GM19452 (cell line): ENCODE data around the gene STEAP1B.
"Not testable (repeated sequence)": the region's sequence is repeated elsewhere in the genome, so short reads cannot be mapped to it uniquely, and the experiment has no call there.

Source experiments
- ATAC-seq: cut with Tn5 transposase; IDR thresholded peaks from one replicate; pipeline ENCODE4 v1.9.1; 2021; ENCODE audit not compliant: unreplicated experiment

The STEAP1B gene

DNA sequence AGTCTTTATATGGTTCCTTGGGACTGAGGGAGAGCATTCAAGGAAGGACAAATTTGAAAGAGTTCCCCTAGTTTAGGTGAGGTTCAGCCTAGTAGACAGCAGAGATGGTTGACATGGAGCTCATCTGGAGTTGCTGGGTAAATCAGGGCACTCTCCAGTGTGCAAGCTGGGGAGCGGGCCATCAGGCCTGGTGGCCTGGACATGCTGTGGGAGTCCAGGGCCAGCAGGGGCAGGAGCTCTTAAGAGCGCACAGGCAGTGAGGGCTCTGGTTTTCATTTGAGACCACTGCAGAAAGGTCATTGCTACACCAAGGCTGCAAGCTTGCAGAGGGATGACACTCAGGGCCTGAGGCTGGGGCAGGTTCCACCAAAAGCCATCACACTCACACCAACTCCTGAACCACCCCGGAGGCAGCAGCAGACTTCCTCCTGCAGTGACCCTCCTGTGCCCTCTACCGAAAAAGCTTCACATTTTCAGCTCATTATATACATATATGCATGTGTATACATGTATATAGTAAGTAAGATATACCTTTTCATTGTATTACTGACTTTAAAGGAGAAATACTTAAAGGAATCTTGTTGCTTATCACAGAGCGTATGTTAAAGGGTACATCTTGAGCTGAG, 39.5 kb downstream of the STEAP1B start:
- ATAC-seq, result no peak

DNA sequence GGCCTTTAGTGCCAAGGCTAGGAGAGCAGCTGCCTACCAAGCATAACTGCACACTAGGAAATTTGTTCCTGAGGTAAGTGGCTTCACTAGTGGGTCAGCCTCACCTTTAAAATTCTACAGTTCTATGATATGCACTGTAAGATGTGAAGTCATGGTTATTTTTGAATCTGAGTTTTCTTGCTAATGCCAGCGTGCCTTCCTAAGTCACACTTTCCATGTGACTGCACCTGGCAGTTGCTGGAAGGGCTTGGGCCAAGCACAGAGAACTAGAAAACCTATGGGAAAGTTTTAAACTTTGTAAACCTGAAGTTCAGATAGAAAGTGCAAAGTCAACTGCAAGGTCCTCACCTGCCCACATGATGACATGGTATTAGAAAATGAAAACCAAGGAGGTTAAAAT, 42.5 kb downstream of the STEAP1B start:
- no peak for ATAC-seq

DNA sequence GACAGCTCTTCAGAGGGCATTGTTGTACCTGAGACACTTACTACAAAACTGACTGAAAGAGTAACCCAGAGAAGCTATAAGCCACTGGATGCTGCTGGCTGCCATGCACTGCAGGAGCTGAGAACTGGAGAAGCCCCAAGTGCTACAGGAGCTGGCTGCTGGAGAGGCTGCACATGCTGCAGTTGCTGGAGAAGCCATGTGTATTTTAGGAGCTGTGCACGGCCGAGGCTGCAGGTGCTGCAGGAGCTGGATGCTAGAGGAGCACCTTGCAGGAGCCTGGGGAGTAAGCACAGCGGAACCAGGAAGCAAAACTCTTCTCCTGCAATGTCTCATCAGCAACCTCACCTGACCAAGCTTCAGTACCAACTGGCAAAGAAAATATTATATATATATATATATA, 45.5 kb downstream of the STEAP1B start:
- no peak for ATAC-seq

DNA sequence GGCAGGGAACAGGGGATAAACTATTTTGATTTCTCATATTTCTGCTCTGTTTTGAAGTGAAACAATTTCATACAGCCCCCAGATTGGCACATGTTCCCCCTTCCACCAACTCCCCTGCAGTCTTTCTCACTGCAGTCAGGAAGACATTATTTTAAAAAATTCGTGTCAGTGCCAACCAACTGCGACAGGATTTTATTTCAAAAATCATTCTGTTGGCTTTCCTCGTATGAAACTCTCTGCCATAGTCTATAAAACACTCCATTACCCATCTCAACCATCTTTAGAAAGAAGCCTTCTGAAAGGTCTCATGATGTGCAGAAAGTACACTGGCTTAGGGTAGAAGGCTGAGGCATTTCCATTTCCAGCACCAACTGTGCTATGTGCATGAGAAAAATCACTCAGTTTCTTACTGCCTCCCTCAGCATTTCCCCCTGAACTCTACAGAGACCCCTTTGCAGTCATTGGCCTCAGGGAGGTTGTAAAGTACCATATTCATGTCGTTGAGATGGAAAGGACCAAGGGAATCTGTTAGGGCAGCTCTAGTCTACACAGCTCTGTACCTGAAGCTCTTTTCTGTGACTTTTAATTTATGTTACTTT, 46.9 kb downstream of the STEAP1B start:
- ATAC-seq, result no peak

DNA sequence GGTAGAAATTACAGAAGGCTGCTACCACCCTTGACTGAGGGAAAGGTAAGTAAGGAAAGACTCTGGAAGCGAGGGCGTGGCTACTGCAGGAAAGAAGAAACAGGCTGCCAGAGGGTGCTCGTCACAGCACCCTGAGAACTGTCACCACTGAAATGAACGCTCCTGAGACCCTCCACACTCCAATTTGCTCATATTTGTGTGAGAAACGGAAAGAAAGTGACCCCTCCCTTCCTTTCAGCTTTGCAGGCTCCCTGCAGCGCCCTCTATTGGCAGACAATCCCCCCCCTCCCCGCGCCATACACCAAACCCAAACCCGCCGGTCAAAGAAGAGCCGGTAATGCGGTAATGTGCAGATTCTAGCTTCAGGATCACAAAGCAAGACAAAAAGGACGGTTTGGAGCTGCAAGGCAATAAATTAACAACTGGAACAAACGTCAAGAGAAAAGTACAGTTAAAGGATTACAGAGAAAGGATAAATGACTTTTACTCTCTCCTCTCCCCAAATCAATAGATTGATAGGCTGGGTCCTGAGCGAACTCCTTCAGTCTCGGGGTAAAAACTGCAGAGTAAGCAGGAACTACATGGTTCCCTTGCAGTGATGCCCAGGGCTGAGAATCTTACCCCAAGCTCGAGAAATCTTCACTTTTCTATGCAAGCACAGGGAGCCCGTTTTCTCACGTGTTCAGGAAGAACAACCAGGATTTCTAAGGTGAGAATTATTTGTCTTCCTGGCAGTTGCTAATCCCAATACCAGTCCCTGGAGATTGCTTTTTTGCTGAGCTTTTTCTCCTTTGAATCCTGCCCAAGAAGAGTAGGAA, 47.6 kb downstream of the STEAP1B start:
- no peak for ATAC-seq

DNA sequence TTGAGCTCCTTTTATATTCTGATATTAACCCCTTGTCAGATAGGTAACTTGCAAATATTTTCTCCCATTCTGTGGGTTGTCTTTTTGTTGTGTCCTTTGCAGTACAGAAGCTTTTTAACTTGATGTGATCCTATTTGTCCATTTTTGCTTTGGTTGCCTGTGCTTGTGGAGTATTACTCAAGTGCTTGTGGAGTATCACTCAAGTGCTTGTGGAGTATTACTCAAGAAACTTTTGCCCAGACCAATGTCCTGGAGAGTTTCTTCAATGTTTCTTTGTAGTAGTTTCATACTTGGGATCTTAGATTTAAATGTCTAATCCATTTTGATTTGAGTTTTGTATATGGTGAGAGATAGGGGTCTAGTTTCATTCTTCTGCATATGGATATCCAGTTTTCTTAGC, 50.0 kb downstream of the STEAP1B start:
- ATAC-seq, result not testable (repeated sequence)

DNA sequence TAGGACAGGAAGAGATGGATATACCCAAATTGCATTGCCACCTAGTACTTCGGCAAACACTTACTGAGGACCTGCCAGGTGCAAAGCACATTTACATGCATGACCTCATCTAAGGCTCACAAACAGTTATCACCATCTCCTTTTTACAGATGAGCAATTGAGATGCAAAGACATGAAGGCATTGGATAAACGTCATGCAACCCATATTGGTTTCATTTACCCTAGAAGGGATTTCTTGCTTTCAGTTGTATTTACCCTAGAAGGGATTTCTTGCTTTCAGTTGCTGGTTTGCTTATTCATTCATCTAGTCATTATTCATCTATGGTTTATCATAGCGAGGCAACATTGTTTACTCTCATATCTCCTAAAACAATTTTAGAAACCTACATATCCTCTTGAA, 52.2 kb downstream of the STEAP1B start:
- ATAC-seq, result peak; percentile 79

DNA sequence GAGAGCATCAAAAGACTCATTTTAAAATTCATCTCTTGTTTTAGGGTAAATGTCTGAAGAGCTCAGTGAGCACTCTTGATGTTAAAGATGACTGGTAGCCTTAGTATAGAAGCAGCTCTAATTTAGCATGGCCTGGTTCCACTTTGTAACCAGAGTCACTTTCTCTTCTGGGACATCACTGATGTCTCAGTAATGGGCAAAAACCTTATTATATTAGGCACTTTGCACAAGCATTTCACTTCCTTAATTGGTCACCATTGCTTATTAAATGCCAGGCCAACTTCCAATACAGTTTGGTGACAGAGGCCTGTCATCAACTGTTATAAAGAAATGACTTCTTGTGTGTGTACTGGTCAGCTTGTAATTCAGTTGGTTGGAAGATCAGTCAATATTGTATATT, 53.0 kb downstream of the STEAP1B start:
- ATAC-seq, result no peak

DNA sequence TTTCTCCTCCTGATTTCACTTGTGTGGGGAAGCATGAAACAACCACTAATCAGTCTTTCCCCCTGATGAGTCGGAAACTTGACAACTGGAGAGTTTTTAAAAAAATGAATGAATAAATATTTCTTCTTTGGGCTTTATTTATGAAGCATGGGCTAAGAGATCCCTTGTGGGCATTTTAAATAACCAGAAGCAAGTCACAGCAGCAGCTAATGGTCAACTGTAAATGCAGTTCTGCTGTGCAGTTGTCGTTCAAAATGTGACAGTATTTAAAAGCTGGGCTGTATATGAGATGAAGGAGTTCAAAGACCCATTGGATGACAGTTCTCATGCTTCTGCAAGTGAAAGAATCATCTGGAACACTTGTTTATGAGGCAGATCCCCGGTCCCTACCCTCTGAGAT, 54.1 kb downstream of the STEAP1B start:
- no peak for ATAC-seq

DNA sequence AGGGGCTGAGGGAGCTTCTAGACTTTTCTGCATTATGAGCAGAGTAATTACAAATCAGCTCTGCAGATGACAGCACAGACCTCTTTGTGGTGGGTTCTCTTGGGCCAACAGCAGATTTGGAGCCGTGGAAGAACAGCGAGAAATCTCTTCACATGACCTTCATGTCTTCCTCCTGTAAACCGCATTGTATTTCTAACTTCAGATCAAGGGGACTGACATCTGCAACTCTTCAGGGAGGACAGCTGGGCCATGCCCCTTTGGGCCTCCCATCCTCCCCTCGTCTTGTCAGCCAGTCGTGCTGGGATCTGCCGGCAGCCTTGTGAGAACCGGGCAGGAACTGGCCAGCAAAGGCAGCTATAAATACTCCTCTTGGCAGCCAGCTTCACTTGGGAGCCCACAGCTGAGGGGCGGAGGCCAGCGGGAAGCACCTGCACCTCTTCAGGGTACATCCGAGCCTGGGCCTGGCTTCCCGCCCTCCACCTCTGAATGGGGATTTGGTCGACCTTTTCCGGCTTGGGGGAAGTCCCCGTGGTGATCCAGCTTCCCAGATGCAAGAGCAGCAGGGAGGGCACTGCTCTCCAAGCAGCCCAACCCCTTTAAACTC, 54.7 kb downstream of the STEAP1B start:
- ATAC-seq, result peak; percentile 33

DNA sequence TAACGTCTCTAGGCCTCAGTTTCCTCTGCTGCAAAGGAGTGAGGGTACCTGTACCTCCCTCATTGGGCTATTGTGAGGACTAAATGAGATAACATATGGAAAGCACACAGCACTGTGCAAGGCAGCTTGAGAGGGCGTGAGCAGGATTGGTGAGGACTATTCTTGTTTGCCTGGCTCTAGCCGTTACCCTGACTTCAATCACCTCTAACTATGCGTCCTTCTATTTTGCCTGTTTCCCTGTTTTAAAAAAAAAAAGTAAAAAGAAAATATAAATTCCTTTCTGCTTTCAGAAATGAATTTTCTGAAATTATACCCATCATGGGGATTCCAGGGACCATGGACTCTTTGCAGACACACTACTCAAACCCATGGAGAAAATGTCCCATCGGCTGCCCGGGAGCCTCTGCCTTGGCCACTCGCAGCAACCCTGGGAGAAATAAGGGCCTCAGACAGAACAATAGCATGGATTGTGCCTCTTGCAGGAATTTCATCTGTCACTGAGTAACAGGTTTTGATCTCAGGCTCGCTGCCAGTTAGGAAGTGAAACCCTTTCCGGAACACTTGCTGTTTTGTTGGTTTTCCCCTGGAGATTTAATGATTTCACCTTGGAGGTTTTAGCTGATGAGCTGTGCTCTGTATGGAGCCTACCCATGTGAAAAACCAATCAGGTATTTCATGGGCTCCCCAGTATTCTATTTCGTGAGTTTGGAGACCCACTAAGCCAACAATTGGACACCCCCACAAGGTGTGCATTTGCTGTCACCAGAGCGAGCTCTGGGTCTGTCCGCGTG, 55.6 kb downstream of the STEAP1B start:
- ATAC-seq, result no peak

DNA sequence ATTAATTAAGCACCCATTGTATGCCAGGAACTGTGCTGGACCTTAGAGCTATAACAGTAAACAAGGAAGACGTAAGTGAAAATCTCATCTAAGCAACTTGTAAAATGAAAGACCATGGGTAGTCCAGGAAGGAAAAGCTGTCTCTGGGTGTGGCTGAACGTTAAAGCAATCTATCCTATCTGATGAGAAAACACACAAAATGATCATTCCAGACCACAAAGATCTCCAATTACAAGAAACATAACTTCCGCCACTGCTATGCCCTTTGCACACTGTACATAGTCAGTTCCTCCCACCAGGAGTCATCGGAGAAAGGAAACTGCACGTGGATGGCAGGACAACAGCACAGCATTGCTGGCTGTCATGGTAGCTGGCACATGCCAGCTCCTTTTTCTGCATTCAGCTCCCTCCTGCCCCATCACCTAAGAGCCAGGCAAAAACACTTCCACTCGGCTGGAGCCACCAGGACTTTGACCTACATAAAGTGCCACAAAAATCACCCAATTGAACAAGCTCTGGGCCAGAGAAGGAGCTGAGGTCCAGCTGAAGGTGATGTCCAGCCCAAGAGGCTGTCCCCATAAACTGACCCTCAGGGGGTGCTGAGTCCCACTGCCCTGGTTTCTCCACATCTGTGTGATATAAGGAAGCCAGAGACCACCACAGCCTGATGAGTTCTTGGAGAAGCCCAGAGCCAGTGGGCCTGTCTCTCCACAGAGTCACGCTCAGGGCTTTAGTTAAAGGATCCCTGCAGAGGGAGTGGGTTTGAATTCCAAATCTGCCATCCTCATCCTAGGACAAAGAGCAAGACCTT, 56.4 kb downstream of the STEAP1B start:
- no peak for ATAC-seq

DNA sequence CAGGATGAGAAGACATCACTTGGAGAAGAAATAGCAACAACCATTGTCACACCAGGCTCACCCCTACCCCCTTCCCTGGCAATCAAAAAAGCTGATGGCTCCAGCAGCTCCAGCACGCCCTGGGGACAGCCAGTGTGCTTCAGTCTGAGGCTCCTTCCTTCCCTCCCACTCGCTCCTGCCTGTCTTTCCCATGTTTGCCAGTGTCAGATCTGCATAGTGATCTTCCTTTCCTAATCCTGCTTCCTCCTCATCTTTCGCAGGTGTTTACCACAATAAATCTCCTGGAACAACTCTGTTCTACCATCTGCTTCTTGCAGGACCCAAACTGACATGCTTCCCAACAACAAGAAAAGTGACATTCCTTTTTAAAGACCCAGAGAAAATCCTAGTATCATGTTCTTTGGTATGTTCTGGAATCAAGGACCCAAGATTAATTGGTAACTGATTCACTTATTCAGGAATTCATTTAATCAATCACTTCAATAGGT, 57.1 kb downstream of the STEAP1B start:
- ATAC-seq, result no peak

DNA sequence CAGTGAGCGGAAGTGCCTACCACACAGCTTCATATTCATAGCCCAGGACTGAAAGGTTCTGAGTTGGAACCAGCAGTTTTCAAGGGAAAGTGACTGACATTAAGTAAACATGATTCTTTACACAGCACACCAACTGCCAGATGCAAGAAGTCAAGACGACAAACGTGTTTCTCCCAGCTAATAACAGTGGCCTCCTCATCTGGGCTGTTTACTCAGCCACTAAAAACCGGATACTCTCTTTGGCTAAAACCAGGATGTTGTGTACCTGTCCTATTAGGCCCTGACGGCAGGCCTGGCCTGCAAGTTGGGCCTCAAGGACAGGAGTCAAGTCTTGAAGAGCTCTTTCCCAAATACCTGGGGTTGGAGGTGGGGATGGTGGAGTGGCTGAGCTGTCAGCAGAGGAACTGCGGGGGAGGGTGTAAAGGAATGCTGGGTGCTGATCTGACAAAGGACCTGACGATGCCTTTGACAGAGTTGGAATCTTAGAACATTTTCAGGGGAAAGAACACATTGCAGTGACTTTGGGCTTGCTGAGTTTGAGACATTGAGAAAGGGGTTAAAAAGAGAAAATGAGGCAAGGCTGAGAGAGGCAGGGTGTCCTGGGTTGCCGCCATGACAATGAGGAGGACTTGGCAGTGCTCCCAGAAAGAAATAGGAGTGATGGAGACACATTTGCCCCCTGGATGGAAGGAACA, 57.7 kb downstream of the STEAP1B start:
- no peak for ATAC-seq

DNA sequence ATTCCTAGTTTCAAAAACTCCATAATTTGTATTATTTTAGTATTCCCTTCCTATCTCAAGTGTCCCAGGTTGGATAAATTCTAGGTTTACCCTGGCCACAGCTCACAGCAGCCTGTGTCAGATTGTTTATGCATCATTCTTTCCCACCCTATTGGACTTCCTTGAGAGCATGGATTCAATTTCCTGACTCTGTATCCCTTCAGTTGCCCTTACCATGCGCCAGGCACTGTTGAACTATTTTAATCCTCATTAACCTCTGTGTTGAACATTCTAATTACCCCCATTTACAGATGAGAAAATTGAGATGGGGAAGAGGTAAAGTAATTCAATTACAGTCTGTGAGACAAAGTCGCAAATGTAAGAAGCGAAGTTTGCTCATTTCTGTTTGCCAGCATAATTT, 58.8 kb downstream of the STEAP1B start:
- ATAC-seq, result no peak

DNA sequence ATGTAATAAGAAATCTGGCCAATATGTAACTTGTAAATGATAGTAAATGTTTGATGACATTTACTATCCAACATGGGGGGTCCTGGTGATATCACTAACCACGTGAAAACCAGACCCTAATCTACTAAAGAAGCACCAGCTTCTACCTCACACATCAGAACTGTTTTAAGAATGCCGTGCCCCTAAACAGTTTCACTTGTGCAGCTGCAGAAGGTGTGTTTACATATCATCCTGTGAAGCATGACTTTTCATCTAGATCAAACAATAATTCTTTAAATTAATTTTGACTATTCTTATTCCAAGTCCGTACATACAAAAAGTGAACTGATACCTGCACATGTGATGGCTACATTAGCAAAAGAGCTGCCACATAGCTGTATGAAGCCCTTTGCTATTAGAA, 61.0 kb downstream of the STEAP1B start:
- ATAC-seq, result peak; percentile 52

DNA sequence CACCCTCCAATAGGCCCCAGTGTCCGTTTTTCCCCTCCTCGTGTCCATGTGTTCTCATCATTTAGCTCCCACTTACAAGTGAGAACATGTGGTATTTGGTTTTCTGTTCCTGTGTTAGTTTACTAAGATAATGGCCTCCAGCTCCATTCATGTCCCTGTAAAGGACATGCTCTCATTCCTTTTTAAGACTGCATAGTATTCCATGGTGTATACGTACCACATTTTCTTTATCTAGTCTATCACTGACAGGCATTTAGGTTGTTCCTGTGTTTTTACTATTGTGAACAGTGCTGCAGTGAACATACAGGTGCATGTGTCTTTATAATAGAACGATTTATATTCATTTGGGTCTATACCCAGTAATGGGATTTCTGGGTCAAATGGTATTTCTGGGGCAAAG, 63.4 kb downstream of the STEAP1B start:
- not testable (repeated sequence) for ATAC-seq

DNA sequence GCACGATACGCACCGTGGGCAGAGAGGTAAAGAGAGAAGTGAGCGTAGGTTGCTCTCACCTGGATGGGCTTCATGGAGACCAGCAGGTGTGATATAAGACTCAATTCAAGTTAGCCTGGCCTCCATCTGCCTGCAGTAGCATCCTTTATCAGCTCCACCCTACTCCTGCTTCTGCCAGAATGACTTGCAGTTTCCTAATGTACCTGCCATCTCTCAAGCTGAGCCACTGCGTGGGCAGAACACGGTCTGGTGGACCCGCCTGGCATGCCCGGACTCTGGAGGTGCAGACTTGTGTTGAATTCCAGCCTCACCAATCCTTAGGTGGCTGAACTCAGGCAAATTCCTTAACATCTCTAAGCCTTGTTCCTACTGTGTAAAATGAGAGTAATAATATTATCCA, 64.3 kb downstream of the STEAP1B start:
- ATAC-seq, result no peak

DNA sequence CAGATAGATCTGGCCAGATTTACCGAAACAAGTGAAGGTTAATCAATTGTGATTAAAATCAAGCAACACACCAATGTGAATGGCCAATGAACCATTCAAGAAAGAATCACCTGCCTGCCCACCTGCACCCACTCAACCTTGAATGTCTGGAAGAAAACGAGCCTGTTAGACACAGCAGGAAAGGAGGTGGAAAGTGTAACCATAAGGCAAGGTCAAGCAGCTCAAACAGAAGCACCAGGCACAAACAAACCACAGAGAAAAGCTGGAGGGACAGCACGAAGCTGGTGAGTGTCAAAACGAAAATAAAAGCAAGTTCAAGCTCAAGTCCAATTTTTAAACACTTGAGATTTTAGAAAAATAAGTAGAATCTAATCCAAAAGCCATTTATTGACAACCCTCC, 64.9 kb downstream of the STEAP1B start:
- ATAC-seq, result peak; percentile 77
